GM12873 (cell line): ENCODE results near the gene CRISPLD2.

ENCODE experiments used
- TF ChIP-seq, protein P1 (sequence below): IDR thresholded peaks from 2 replicates; pipeline ENCODE4 v1.5.1; 2012; ENCODE audit warnings: low read depth, mild to moderate bottlenecking, moderate library complexity, low read length, control low read depth; ENCODE audit not compliant: insufficient read depth; ENCODE audit errors: missing control alignments

Gene CRISPLD2

DNA sequence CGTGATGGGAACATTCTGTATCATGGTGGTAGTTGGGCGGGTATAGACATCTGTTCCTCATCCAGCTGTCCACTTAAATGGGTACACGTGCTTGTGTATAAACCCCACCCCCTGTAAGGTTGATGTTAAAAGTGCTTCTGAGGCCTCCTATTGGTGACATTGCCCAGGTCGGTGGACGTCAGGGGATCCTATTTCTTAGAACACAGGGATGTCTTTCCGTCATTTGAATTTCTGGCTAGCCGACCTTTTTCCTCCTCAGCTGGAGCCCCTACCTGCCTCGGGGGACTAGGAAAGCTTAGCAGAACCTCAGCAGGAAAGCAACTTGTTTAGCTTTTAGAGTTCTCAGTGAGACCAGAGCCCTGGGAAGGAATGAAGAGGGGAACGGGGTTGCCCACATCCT is 16.6 kb upstream of the CRISPLD2 start:
- TF ChIP-seq, protein P1, sequence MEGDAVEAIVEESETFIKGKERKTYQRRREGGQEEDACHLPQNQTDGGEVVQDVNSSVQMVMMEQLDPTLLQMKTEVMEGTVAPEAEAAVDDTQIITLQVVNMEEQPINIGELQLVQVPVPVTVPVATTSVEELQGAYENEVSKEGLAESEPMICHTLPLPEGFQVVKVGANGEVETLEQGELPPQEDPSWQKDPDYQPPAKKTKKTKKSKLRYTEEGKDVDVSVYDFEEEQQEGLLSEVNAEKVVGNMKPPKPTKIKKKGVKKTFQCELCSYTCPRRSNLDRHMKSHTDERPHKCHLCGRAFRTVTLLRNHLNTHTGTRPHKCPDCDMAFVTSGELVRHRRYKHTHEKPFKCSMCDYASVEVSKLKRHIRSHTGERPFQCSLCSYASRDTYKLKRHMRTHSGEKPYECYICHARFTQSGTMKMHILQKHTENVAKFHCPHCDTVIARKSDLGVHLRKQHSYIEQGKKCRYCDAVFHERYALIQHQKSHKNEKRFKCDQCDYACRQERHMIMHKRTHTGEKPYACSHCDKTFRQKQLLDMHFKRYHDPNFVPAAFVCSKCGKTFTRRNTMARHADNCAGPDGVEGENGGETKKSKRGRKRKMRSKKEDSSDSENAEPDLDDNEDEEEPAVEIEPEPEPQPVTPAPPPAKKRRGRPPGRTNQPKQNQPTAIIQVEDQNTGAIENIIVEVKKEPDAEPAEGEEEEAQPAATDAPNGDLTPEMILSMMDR: no peak

DNA sequence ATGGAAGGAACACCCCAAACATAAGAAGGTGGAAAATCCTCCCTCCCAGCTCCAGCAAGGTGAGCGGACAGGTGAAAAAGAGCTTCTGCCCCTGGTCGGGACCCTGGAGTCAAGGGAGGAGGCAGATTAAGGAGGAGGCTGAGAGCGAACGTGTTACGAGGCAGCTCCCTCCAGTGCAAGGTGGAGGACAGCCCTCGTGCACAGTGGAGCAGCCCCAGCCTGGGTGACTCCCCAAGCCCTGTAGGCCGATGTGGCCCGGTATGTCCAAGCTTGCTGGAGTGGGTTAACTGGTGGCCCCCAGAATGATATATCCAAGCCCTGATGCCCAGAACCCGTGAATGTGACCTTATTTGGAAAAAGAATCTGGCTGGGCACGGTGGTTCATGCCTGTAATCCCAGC is 15.5 kb upstream of the CRISPLD2 start:
- TF ChIP-seq, protein P1: no peak

DNA sequence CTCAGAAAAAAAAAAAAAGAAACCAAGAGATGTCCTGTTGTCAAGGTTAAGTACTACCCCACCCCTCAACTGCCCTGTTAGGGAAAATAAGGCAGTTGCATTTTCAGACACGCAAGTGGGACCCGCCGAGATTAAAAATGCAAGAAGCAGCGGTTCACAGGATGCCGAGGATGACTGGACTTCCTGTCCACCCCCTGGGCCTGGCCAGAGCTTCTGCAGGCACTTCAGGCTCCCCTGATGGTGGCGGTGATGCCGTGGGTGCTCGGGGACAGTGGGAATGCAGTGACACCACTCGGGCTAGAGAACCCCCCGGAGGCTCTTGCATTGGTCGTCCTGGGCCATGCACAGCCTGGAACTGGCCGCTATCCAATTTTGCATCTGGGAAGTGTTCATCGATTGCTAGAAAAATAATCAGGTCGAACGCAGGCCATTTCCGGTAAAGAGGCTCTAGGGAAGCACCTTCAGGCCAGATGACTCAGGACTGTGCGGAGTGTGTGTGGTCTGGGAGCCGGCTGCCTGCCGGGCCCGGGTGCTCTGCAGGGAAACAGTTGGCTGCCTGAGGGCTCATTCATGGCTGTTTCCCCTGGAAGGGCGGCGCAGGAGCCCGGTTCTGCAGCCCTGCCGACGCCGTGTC is 13.4 kb upstream of the CRISPLD2 start:
- TF ChIP-seq, protein P1: no peak

DNA sequence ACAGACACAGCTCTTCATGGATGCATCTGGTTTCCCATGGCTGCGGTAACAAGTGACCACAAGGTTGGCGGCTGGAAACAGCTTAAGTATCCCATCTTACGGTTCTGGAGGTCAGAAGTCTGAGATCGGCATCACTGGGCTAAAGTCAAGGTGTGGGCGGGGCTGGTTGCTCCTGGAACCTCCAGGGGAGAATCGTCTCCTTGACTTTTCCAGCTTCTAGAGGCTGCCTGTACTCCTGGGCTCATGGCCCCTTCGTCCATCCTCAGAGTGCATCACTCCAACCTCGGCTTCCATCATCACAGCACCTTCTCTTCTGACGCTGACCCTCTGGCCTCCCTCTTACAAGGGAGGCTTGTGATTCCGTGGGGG is 12.9 kb upstream of the CRISPLD2 start:
- TF ChIP-seq, protein P1: no peak

DNA sequence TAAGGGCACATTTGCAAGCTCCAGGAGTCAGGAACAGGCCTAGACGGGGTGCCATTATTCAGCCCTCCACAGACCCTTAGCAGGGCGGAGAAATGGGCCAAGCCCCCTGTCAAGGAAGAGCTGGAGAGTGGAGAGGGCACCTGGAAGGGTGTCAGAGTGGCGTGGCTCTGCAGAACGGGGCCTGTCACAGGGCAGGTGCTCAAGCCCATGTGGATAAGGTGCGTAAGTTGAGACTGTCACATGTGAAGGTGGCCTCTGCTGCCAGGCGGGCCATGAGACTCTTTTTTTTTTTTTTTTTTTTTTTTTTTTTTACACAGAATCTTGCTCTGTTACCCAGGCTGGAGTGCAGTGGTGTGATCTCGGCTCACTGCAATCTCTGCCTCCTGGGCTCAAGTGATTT is 12.0 kb upstream of the CRISPLD2 start:
- TF ChIP-seq, protein P1: no peak

DNA sequence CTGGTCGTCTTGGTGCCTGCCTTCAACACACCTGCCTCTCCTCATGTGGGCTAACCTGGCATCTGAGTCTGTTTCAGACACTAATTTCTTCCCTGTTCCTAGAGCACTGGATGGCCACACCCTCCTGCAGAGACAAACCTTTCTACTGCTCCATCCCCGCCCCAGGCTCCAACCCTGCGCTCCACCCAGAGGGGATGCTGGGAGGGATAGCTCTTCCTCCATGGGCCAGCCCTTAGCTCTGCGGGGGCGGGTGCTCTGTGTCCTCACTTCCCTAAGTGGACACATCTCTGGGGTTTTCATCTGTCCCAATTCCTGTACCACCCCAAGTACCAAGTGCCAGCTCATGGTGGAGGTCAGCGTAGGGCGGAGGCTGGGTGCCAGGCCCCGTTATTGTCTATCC is 11.0 kb upstream of the CRISPLD2 start:
- TF ChIP-seq, protein P1: no peak

DNA sequence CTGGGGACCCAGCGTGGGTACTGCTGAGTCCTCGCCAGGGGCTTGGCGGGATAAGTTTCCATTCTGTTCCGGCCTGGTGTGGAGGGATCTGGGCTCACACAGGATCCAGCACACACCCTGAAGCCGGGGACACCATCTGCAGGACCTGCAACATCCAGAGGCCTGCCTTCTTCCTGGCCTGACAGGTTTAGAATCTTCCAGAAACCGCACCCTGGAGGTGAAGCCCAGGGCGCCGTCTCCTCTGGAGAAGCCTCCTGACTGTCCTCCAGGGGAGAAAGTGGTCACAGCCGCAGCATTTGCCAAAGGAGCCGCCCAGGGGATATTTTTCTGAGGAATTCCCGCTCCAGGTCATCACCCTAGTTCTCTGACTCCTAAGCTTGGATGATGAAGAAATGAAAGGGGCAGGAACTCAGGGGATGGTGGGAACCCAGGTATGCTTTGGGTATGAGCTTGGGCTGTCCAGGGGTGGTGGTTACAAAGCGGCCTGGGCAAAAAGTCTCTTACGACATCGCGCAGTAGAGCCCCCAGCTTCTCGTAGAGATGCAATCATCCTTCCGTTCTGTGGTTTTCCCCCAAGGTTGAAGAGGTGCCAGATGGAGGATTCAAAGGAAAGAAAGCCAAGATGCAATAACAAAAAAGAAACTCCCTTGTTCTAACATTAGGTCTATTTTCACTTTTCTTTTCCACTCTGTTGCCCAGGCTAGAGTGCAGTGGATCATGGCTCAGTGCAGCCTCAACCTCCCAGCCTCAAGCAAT is 9.1 kb upstream of the CRISPLD2 start:
- TF ChIP-seq, protein P1: no peak
